ENCODE data around the gene ZFHX3.

ZFHX3 gene

GRCh38 chr16:72950669-72951068 is 97.3 kb downstream of the ZFHX3 start:
- no peak for DNase-seq (ENCODE audit: low read depth in 2 of 2)

- no peak for DNase-seq (ENCODE audit: low read depth in 2 of 2)
Observed at GRCh38 chr16:72948238-72948829, 99.6 kb downstream of the ZFHX3 start.

GRCh38 chr16:72947379-72948237 is 100.3 kb downstream of the ZFHX3 start:
- no peak for DNase-seq (ENCODE audit: low read depth in 2 of 2)

GRCh38 chr16:72946474-72947194 is 101.3 kb downstream of the ZFHX3 start:
- DNase-seq (ENCODE audit: low read depth in 2 of 2) = no peak

GRCh38 chr16:72946063-72946462 is 101.9 kb downstream of the ZFHX3 start:
- no peak for DNase-seq (ENCODE audit: low read depth in 2 of 2)

GRCh38 chr16:72945611-72946010 is 102.3 kb downstream of the ZFHX3 start:
- no peak for DNase-seq (ENCODE audit: low read depth in 2 of 2)

GRCh38 chr16:72944757-72945485 is 103.0 kb downstream of the ZFHX3 start:
- no peak for DNase-seq (ENCODE audit: low read depth in 2 of 2)

GRCh38 chr16:72942021-72942420 is 105.9 kb downstream of the ZFHX3 start:
- no peak for DNase-seq (ENCODE audit: low read depth in 2 of 2)

- DNase-seq (ENCODE audit: low read depth in 2 of 2) = no peak
Observed at GRCh38 chr16:72940886-72941285, 107.0 kb downstream of the ZFHX3 start.

GRCh38 chr16:72939247-72939646 is 108.7 kb downstream of the ZFHX3 start:
- no peak for DNase-seq (ENCODE audit: low read depth in 2 of 2)

- no peak for DNase-seq (ENCODE audit: low read depth in 2 of 2)
Observed at GRCh38 chr16:72938795-72939164, 109.1 kb downstream of the ZFHX3 start.

GRCh38 chr16:72937916-72938794 is 109.8 kb downstream of the ZFHX3 start:
- DNase-seq (ENCODE audit: low read depth in 2 of 2) = no peak

- DNase-seq (ENCODE audit: low read depth in 2 of 2) = no peak
Observed at GRCh38 chr16:72937360-72937759, 110.6 kb downstream of the ZFHX3 start.

- no peak for DNase-seq (ENCODE audit: low read depth in 2 of 2)
Observed at GRCh38 chr16:72936408-72936807, 111.5 kb downstream of the ZFHX3 start.

- DNase-seq (ENCODE audit: low read depth in 2 of 2) = no peak
Observed at GRCh38 chr16:72935896-72936295, 112.0 kb downstream of the ZFHX3 start.

GRCh38 chr16:72934636-72935403 is 113.1 kb downstream of the ZFHX3 start:
- no peak for DNase-seq (ENCODE audit: low read depth in 2 of 2)

GRCh38 chr16:72932677-72933335 is 115.1 kb downstream of the ZFHX3 start:
- no peak for DNase-seq (ENCODE audit: low read depth in 2 of 2)

- no peak for DNase-seq (ENCODE audit: low read depth in 2 of 2)
Observed at GRCh38 chr16:72932050-72932449, 115.9 kb downstream of the ZFHX3 start.

- no peak for DNase-seq (ENCODE audit: low read depth in 2 of 2)
Observed at GRCh38 chr16:72930396-72930795, 117.5 kb downstream of the ZFHX3 start.

Data from stimulated activated CD8-positive, alpha-beta memory T cell treated with anti-CD3 and anti-CD28 coated beads, Interleukin-7, amount 100 ng/mL, for 1 hour (primary cell).